GM18870 (cell line): ENCODE measurements around the gene SAMD9L.
"Not testable (repeated sequence)": the region's sequence is repeated elsewhere in the genome, so short reads cannot be mapped to it uniquely, and the experiment has no call there.

Experiments
- ATAC-seq: cut with Tn5 transposase; IDR thresholded peaks from one replicate; pipeline ENCODE4 v1.9.1; 2021; ENCODE audit warnings: moderate library complexity; ENCODE audit not compliant: unreplicated experiment

The SAMD9L gene

DNA sequence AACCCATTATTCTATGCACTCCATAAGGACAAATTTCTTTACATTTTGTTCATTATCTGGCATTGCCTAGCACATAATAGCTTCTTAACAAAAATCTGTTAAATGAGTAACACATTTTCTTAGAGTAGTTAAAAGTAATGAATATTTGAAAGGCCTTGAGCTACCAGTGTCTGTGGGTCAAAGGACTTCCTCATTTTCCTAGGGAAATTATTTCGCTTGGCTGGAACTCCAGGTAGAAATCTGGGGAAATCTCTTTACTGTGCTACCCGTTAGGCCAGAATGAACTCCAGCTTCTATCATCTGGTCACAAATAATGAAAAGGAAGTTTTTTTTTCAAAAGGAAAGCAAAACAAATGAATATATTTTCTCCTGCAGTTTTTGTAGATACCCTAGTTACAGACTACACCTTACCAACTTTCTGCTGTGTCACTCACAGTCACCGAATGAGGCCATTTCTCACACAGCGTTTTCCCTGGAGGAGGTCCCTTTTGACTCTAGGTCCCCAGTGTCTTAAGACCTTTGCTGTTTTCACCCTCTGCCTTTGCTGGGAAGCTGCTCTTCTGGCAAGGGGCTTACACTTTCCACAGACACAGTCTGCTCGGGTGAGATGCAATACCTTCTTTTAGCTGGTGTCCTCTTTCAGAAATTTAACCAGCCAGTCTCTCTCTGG, 1.6 kb downstream of the SAMD9L start:
- ATAC-seq = peak; percentile 32

DNA sequence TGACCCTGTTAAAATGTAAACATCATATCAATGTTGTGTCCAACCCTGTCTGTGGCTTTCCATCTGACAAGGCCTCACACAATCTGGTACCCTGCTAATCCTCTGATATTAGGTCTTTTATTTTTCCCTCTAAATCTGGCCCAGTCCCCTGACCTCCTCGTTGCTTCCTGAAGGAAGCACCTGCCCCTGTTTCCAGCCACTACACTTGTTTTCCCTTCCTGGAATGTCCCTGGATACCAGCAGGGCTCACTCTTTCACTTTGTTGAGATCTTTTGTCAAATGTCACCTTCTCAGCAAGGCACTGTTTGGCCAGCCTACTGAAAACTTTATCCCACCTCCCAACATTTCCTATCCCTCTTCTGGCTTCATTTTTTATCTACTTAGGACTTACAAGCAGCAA, 2.1 kb downstream of the SAMD9L start:
- no peak for ATAC-seq

DNA sequence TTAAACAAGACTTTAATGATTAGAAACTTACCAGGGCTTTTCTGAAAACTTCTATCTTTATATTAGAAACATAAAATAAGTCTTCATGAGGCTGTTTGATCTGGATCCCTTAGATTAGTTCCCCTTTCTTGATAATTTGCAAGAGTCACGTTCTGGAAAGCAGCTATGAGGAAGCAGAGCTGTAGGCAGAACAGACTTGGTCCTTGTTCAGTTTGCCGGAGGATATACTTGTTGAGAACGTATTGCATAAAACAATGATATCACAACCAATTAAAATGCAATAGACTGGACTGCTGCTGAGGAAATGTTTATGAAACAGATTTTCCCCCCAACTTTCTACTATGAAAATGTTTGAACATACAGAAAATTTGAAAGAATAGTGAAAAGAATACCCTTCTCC, 2.8 kb downstream of the SAMD9L start:
- no peak for ATAC-seq

DNA sequence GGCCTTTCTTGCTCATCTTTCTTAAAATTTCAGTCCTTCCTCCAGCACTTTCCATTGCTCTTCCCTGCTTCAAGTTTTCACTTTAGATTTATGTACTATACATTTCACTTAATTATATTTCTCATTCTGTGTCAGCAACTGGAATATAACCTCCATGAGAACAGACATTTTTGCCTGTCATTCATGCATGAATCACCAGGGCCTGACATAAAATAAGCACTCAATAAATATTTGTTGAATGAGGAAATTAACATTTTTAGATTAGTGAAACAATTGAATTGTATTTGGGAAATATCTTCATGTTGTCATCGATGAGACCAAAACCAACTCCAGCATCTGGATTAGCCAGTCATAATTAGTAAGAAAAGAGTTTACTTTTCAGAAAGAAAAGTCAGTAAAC, 6.1 kb downstream of the SAMD9L start:
- ATAC-seq = no peak

DNA sequence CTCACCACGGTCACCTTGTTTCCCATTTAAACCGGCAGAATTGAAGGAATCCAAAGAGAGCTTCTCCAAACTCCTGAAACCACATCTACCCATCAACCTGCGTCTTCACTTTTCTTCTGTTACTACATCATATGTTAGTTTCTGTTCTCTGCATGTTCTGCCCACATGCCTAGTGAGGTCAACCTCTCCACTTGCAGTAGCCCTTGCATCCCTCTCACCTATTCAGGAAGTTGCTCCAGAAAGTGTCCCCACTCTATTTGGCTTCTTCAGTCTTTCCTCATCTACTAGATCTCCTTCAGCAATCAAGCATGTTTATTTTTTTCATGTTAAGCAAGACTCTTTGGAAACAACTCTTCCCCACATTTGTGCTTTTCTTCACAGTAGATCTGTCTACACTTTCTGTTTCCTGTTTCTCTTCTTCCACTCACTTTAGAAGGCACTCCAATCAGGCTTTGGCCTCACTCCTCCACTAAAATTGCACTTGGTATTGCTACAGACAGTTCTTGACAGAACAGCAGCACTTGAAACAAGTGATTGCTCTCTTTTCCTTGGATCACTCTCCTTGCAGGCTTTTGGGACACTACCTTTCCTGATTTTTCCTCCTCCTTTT, 7.5 kb downstream of the SAMD9L start:
- ATAC-seq = no peak

DNA sequence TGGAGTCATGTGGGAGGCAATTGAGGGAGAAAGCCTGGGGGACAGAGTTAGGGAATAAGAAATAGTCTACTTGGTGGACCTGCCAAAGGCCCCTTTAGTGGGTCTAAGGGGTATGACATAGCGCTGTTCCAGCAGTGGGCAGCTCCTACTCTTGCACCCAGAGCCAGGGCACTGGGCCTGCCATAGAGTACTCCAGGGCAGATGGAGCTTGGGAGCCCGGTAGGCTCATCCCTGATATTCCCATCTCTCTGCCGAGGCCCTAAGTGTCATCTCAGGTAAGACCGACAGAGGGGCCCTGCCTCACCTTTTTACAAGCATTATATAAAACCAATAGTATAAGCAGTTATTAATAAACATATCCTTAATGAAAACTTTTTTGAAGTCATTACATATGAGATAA, 9.6 kb downstream of the SAMD9L start:
- no peak for ATAC-seq

DNA sequence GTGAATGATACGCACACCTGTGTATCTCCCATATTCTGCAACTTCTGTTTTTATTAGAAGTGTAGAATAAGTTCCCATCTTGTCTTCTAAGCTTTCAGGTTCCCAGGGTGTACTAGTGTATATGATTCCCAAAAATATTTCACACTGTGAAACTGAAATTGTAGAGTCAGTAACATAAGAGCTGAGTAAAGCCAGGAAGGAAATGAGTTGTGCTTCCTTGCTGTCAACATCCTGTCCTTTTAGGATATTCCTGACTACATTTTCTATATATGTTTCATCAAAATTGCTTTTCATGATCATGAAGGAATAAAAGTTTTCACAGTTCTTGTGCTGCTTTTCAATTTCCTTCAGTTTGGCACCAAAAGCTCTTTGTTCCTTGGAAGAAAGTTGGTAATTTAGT, 15.2 kb downstream of the SAMD9L start:
- ATAC-seq = no peak

DNA sequence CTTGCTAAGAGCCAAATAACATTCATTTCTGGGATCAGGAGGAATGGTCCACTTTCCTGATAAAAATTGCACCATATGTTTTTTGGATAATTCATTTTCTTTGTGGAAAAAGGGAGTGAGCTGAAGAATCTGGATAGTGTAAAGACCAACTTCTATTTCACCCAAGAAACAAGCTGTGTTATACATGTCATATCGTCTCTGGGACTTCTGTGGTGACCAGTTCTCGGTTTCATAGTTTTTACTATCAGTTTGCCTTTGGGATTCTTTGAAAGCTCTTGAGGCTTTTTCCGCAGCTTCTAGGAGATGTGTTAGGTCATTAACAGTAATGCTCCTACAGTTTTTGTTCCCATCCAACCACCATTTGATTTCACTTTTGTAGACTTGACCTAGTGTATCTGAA, 16.0 kb downstream of the SAMD9L start:
- ATAC-seq = no peak

DNA sequence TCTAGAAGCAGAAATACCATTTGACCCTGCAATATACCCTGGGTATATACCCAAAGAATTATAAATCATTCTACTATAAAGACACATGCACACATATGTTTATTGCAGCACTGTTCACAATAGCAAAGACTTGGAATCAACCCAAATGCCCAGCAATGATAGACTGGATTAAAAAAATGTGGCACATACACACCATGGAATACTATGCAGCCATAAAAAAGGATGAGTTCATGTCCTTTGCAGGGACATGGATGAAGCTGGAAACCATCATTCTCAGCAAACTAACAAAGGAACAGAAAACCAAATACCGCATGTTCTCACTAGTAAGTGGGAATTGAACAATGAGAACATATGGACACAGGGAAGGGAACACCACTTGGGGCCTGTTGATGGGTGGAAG, 21.2 kb downstream of the SAMD9L start:
- ATAC-seq = not testable (repeated sequence)

DNA sequence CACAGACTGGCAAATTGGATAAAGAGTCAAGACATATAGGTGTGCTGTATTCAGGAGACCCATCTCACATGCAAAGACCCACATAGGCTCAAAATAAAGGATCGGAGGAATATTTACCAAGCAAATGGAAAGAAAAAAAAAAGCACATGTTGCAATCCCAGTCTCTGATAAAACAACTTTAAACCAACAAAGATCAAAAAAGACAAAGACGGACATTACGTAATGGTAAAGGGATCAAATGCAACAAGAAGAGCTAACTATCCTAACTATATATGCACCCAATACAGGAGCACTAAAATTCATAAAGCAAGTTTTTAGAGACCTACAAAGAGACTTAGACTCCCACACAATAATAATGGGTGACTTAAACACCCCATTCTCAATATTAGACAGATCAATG, 24.7 kb downstream of the SAMD9L start:
- not testable (repeated sequence) for ATAC-seq

DNA sequence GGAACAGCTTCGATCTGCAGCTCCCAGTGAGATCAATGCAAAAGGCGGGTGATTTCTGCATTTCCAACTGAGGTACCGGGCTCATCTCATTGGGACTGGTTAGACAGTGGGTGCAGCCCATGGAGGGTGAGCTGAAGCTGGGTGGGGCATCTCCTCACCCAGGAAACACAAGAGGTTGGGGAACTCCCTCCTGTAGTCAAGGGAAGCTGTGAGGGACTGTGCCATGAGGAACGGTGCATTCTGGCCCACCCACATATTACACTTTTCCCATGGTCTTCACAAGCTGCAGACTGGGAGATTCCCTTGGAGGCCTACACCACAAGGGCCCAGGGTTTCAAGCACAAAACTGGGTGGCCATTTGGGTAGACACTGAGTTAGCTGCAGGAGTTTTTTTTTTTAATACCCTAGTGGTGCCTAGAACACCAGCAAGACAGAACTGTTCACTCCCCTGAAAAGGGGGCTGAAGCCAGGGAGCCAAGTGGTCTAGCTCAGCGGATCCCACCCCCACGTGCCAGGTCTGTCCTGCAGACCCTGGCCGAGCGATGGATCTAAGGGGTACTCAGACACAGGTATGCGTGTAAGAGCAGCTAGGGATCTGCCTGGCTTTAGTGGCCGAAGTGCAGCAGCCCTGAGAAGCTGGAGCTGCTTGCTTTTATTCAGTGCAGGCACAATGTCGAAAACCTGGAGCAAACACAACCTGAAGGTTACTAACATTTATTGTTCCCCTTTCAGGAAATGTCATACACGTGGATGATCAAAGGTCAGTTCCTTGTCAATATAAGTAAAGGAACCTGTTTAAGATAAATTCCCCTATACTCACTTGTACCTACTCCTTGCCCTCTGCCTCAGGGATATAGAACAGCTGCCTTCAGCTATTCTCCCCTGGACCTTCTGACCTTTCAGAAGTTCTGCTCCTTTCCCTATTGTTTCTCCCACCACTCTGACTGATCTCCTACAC, 27.3 kb downstream of the SAMD9L start:
- no peak for ATAC-seq

DNA sequence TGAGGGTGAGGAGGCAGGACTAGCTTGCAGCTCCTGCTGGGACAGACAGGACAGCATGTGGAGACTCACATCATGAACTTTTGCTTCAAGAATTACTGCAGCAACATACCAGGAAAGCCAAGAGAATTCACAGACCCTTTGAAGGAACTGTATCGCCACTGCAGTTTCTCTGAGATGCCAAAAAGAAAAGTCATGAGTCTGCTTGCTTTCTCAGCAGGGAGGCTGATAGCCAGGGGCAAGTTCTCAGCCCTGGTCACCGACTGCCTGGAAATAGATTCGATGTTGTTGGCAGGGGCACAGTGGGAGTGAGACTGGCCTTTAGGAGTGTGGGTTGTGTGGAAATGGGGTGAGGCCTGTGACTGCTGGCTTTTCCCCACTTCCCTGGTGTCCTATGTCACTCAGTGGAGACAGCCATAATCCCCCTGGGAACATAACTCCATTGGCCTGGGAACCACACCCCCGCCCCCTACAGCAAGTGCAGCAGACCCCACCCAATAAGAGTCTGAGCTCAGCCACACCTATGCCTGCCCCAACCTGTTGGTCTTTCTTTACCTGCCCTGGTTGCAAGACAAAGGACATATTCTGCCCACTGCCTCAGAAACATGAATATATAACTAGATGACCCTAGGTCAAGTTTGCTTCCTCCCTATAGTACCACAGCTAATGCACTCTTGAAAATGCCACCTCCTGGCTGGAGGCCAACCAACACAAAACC, 28.8 kb downstream of the SAMD9L start:
- ATAC-seq = no peak

DNA sequence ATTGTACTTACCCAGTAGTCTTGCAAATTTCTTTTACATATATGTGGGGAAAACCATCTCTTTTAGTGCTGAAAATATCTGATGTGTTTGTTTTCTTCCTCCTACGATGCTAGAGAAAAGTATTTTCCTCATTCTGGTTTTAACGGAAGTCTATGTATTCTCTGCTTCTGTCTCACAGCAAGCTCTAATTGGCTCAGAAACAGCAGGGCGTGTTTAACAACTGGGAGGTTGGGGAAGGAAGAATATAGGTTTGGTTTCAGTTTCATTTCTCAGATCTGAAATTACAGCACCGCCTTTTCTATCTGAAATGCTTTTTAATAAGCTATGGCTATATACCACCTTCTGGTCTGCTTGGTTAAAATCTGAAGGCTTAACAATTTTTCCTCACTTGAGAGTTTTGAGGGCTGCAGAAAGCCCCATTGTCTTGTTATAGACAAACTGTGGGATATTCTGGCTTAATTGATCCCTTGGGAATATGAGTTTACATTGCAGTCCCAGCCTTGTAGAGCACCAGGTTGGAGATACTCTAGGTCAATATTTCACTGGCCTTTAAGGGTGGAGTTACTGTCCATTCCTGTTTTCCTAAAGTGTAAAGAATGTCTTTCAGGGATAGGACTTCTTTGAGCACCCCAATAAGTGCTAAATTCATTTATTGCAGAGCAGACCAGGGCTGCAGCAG, 30.2 kb downstream of the SAMD9L start, which contains the start of gene SAMD9:
Gene SAMD9, minus strand, starts transcription at position 128 of the 679 bp plus-strand sequence. CDS start 11,882 bp downstream, outside the sequence.
- ATAC-seq = peak; percentile 99

DNA sequence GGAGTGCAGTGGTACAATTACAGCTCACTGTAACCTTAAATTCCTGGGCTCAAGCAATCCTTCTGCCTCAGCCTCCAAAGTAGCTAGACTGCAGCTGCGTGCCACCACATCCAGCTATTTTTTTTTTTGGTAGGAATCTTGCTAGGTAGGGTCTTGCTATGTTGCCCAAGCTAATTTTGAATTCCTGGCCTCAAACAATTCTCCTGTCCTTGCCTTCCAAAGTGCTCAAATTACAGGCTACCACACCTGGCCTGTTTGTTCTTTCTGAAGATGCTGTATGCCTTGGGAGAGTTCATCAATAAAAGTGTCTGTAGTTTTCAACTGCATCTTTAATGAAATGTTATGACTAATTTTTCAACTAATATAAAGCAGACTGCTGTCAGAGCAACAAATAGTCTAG, 30.9 kb downstream of the SAMD9L start:
- ATAC-seq = no peak

DNA sequence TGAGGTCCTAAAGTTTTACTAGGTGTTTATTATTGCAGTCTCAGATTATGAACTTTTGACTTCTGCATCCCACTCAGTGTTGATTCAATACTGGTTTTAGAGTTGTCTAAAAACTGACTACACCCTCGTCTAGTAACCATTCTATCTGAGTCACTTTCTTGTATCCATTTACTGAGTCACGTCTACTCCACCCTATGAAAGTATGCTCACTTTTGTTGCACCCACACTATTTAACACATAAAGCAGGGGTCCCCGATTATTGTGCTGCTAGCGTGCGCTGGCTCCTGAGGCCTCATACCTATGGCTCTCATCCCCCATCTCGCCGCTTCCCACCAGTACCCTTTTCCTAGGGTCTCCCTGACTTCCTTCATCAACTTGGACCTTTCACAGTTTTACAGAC, 32.4 kb downstream of the SAMD9L start:
- ATAC-seq = no peak

DNA sequence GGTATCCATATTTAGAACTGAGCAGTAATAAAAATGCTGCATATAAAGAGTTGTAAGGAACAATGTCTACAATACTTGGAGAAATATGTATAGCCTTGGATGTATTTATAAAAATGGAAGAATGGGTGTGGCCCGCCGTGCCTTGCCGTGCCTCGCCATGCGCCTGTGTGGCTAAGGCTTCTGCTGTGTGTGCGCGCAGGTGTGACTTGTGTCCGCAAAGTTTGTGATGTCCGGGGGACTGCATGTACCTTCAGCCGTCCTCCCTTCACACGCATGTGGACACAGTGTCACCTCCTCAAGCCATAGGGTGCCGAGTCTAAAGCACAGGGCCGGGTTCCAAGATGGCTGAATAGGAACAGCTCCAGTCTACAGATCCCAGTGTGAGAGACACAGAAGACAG, 40.2 kb downstream of the SAMD9L start:
- no peak for ATAC-seq

DNA sequence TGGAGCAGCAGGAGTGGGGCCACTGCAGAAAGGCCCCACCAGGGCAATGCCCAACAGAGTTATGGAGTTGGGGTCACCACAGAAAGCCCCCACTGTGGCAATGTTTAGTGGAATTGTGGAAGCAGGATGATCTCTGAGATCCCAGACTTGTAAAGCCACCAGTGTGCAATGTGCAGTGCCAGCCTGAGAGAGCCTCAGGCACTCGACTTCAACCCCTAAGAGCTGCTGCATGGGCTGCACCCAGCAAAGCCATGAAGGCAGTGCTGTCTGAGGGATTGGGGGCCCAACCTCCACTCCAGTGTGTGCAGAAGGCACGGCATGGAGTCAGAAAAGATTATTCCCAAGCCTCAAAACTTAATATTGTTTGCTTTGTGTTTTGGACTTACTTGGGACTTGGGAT, 50.8 kb downstream of the SAMD9L start:
- no peak for ATAC-seq

DNA sequence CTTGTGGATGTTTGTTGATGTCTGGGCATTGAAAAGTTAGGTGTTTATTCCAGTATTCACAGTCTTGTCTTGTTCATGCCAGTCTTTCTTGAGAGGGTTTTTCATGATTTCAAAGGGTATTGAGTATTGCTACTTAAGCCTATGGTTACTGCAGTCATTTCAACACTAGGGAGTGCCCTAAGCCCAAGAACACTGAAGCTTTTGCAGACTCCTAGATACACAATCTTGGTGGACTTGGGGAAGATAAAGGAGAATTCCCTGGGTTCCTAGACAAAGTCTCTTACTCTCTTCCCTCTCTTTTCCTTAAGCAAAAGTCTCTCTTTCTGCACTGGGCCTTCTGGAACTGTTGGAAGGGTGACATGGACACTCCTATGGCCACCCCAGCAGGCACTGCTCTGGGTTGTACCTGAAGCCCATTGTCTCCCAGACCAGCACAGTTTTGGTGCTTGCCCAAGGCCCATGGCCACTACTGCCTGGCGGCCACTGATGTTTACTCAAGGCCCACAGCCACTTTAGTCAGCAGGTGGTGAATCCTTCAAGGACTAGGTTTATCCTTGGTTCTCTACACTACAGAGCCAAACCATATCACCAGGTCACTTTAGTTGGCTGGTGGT, 55.3 kb downstream of the SAMD9L start:
- ATAC-seq = peak; percentile 58
